ENCODE data around the gene OR8B2. TPM values are rescaled to one million over a fixed set of nuclear protein-coding genes. Genes with fewer than 3 reads are reported as not detected.
"Not testable (repeated sequence)": the region's sequence is repeated elsewhere in the genome, so short reads cannot be mapped to it uniquely, and the experiment has no call there.

OR8B2 gene
- total RNA-seq, 1 donor: not detected

DNA sequence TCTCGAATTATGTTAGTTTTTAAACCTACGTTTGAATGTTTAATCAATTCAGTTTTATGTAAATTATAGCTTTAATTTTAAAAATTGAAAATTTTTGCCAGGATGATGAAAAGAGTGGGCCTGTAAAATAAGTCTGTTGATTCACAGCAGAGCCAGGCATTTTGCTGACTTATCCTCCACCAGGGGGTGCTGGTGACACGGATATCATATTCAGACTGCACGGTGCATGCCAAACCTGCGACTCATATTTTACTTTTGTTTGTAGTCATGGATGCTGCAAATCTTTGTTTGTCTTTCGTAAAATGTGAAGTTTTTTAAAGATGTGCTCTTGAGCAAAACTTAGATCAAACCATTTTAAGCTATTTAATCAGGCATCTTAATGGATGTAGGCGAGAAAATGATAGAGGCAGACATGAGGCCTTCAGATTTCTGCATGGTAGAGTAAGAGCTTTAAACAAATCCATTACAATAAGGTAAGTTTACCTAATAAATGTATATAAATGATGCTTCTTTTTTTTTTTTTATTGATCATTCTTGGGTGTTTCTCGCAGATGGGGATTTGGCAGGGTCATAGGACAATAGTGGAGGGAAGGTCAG lies 18.1 kb upstream of the OR8B2 start:
- Histone ChIP-seq H3K27ac (ENCODE audit: low read depth, low read length) (no peak overlapping the region), H3K4me2 (ENCODE audit: insufficient read depth, low read length) (no peak overlapping the region), H3K27me3 (ENCODE audit: insufficient read depth, low read length) (no peaks in the 10 kb centered on the region), H3K4me1 (ENCODE audit: insufficient read depth, low read length) (no peaks in the 10 kb centered on the region), H3K4me3 (ENCODE audit: insufficient read depth, low read length) (no peak overlapping the region), H2AFZ (ENCODE audit: low read length) (no peak overlapping the region), H4K20me1 (ENCODE audit: insufficient read depth, low read length) (no peaks in the 10 kb centered on the region), H3K79me2 (ENCODE audit: insufficient read depth, low read length) (no peaks in the 10 kb centered on the region), H3K36me3 (ENCODE audit: insufficient read depth, low read length) (no peaks in the 10 kb centered on the region), H3K9me3 (ENCODE audit: low read depth, low read length) (no peaks in the 10 kb centered on the region)
- DNase-seq (ENCODE audit: insufficient read length, low spot score, missing footprints): peak; percentile 88
- TF ChIP-seq, protein P1, sequence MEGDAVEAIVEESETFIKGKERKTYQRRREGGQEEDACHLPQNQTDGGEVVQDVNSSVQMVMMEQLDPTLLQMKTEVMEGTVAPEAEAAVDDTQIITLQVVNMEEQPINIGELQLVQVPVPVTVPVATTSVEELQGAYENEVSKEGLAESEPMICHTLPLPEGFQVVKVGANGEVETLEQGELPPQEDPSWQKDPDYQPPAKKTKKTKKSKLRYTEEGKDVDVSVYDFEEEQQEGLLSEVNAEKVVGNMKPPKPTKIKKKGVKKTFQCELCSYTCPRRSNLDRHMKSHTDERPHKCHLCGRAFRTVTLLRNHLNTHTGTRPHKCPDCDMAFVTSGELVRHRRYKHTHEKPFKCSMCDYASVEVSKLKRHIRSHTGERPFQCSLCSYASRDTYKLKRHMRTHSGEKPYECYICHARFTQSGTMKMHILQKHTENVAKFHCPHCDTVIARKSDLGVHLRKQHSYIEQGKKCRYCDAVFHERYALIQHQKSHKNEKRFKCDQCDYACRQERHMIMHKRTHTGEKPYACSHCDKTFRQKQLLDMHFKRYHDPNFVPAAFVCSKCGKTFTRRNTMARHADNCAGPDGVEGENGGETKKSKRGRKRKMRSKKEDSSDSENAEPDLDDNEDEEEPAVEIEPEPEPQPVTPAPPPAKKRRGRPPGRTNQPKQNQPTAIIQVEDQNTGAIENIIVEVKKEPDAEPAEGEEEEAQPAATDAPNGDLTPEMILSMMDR (IDR thresholded peaks at IDR 0.05; ENCODE audit: extremely low read depth, low read depth, low read length): peak; percentile 90

DNA sequence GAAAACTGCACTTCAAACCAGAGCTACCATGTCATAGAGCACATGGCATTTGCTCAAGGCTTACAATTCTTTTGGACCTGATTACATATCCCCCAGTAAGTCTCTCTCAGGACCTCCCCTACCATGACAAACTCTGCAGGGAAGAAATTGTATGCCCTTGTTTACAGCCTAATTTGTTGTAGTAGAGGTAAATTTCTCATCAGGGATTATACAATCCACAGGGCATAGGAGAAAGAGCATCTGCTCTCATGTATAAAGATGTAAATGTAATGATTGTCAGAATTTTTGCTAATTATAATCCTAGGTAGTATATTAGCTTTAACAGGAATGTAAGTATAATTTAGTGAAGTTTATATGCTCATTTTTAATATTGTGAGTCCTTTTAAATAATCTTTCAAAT lies 14.6 kb upstream of the OR8B2 start, which contains the start of gene OR8B3:
TSS of gene OR8B3 (minus strand) at position 101 of the 400 bp plus-strand sequence. CDS start 1,673 bp downstream, outside the sequence.
- DNase-seq (ENCODE audit: insufficient read length, low spot score, missing footprints): no peak
- Histone ChIP-seq H2AFZ (ENCODE audit: low read length) (no peak within 1 kb of the TSS), H3K4me2 (ENCODE audit: insufficient read depth, low read length) (no peak within 1 kb of the TSS), H3K36me3 (ENCODE audit: insufficient read depth, low read length) (no peaks in the 10 kb centered on the region), H3K79me2 (ENCODE audit: insufficient read depth, low read length) (no peaks in the 10 kb centered on the region), H3K27me3 (ENCODE audit: insufficient read depth, low read length) (no peaks in the 10 kb centered on the region), H3K4me1 (ENCODE audit: insufficient read depth, low read length) (no peaks in the 10 kb centered on the region), H3K27ac (ENCODE audit: low read depth, low read length) (no peak within 1 kb of the TSS), H3K9me3 (ENCODE audit: low read depth, low read length) (no peaks in the 10 kb centered on the region), H3K4me3 (ENCODE audit: insufficient read depth, low read length) (no peak within 1 kb of the TSS), H4K20me1 (ENCODE audit: insufficient read depth, low read length) (no peaks in the 10 kb centered on the region)
- TF ChIP-seq, protein P1 (IDR thresholded peaks at IDR 0.05; ENCODE audit: extremely low read depth, low read depth, low read length): no peak

DNA sequence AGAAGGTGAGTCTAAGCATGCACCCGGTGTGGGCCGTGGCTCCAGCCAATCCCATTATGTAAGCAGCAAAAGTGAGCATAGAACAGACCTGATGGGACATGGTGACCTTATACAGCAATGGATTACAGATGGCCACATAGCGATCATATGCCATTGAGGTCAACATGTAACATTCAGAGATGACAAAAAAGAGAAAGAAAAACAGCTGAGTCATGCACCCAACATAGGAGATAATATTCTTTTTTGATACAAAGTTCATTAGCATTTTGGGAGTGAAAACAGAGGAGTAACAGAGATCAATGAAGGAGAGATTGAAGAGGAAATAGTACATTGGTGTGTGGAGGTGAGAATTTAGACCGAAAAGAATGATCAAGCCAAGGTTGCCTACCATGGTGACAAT lies 12.5 kb upstream of the OR8B2 start:
- not testable (repeated sequence) for H2AFZ ChIP-seq (ENCODE audit: low read length); H3K36me3 ChIP-seq (ENCODE audit: insufficient read depth, low read length); H4K20me1 ChIP-seq (ENCODE audit: insufficient read depth, low read length); H3K4me1 ChIP-seq (ENCODE audit: insufficient read depth, low read length); H3K27me3 ChIP-seq (ENCODE audit: insufficient read depth, low read length); H3K79me2 ChIP-seq (ENCODE audit: insufficient read depth, low read length); H3K4me2 ChIP-seq (ENCODE audit: insufficient read depth, low read length); DNase-seq (ENCODE audit: insufficient read length, low spot score, missing footprints); H3K4me3 ChIP-seq (ENCODE audit: insufficient read depth, low read length); H3K9me3 ChIP-seq (ENCODE audit: low read depth, low read length); H3K27ac ChIP-seq (ENCODE audit: low read depth, low read length)

DNA sequence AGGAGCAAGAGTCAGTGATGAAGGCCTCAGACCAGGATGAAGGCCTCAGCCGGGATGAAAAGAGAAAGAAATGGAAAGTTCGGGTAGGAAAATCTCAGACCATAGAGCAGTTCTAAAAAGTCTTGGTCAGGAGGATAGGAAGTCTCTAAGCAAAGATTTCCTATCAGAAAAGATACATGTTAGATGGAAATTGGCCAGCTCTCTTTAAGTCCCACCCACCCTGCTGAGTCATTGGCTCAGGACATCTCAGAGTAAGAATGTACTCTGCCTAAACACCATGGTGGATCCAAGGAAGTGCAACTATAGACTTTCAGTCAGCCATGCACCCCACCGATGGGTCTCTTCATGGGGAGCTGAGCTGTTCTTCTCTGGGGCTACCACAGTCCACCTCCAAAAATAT lies 10.1 kb upstream of the OR8B2 start:
- no peaks in the 10 kb centered on the region for H3K36me3 ChIP-seq (ENCODE audit: insufficient read depth, low read length)
- TF ChIP-seq, protein P1 (IDR thresholded peaks at IDR 0.05; ENCODE audit: extremely low read depth, low read depth, low read length): no peak

DNA sequence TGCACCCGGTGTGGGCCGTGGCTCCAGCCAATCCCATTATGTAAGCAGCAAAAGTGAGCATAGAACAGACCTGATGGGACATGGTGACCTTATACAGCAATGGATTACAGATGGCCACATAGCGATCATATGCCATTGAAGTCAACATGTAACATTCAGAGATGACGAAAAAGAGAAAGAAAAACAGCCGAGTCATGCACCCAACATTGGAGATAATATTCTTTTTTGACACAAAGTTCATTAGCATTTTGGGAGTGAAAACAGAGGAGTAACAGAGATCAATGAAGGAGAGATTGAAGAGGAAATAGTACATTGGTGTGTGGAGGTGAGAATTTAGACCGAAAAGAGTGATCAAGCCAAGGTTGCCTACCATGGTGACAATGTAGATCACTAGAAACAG lies 1.4 kb downstream of the OR8B2 start:
- H3K4me1 ChIP-seq (ENCODE audit: insufficient read depth, low read length); H4K20me1 ChIP-seq (ENCODE audit: insufficient read depth, low read length); H2AFZ ChIP-seq (ENCODE audit: low read length); H3K79me2 ChIP-seq (ENCODE audit: insufficient read depth, low read length); H3K4me3 ChIP-seq (ENCODE audit: insufficient read depth, low read length); DNase-seq (ENCODE audit: insufficient read length, low spot score, missing footprints); H3K9me3 ChIP-seq (ENCODE audit: low read depth, low read length); H3K27ac ChIP-seq (ENCODE audit: low read depth, low read length); H3K27me3 ChIP-seq (ENCODE audit: insufficient read depth, low read length); H3K4me2 ChIP-seq (ENCODE audit: insufficient read depth, low read length); H3K36me3 ChIP-seq (ENCODE audit: insufficient read depth, low read length): not testable (repeated sequence)

More for the DNA sequence above, 10.1 kb upstream of the OR8B2 start:
- no peaks in the 10 kb centered on the region for H3K4me1 ChIP-seq (ENCODE audit: insufficient read depth, low read length)
- no peaks in the 10 kb centered on the region for H3K79me2 ChIP-seq (ENCODE audit: insufficient read depth, low read length)
- H3K9me3 ChIP-seq (ENCODE audit: low read depth, low read length): no peaks in the 10 kb centered on the region
- no peak overlapping the region for H2AFZ ChIP-seq (ENCODE audit: low read length)
- H3K27me3 ChIP-seq (ENCODE audit: insufficient read depth, low read length): no peaks in the 10 kb centered on the region
- peak; percentile 64 for DNase-seq (ENCODE audit: insufficient read length, low spot score, missing footprints)
- no peak overlapping the region for H3K4me3 ChIP-seq (ENCODE audit: insufficient read depth, low read length)
- no peaks in the 10 kb centered on the region for H4K20me1 ChIP-seq (ENCODE audit: insufficient read depth, low read length)
- no peak overlapping the region for H3K4me2 ChIP-seq (ENCODE audit: insufficient read depth, low read length)
- no peak overlapping the region for H3K27ac ChIP-seq (ENCODE audit: low read depth, low read length)
